NCI-H82 treated with DMSO at 0.1 percent for 48 hours (cell line): Measurements from ENCODE around the gene USP49.

ENCODE experiments used
- DNase-seq: peaks from one replicate; lab custom pipeline; 2025; ENCODE audit not compliant: unreplicated experiment; lab: John Stamatoyannopoulos, UW

The USP49 gene

DNA sequence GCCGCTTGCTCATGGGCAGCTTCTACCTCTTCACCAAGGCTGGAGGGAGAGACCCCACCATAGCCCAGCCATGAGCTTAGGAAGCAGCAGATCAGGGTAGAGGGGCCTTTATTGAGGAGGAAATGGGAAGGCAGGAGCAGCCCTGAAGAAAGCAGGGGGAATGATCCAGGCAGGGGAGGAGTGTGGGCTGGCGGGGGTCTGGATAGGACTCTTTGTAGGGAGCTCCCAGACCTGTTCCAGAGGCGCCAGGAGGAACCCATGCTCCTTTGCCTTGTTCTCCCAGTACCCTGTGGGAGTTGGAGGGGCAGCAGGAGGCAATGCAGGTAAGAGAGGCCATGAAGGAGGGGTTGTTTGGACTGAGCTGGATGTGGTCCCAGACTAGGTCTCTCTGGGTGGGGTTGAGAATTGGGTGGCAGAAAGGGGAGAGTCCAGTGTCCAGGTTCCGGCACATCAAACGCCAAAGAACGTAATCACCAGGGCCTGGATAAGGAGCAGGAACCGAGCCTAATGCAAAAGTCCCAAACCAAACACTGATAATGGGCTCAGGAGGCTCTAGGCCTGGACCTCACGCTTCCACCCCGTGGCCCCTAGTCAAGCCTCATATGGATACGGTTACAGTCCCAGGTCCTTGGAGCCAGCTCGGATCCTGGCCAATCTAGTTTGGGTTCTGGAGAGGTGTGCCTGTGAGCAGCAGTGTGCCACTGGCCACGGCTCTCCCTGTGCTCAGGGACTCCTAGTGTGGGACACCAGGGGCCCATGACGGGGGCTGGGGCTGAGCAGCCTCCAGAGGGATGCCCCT lies 135.9 kb downstream of the USP49 start:
- no peak for DNase-seq

- no peak for DNase-seq
Observed at GRCh38 chr6:41758641-41759035, 136.5 kb downstream of the USP49 start.

- DNase-seq = no peak
Observed at GRCh38 chr6:41757931-41758640, 137.1 kb downstream of the USP49 start.

DNA sequence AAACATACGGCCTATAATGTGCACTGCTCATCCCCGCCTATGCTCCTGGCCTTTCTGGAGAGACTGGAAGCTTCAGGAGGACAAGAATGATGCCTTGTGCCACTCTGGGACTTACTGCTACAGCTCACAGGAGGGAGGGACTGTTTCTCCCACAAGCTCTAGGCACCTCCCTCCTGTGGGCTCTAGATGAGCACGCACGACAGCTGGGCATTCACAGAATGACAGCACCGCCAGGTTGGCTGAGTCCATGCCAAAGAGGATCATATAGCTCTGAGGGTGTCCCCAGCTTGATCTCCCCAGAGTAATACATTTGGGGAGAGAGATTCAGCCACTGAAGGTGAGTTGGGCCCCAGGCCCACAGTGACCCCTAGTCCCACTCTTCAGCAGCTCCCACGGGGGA lies 137.9 kb downstream of the USP49 start:
- DNase-seq = no peak

DNA sequence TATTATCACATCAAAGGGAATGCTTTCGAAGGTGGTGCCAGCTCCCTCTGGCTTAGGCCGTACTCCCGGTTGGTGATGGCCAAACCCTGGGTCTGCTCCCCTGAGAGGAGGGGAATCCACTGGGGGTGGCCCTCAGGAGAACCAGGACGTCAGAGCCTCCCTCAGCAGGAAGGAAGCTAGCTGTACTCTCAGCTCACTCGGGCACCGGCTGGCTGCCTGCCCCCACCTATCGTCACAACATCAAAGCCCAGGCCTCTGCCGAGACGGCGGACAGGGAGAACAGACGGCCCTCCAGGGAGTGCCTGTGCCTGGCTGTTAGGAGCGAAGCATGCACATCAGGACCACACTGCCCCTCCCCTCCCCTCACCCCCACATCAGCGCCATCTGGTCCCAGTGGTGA lies 138.8 kb downstream of the USP49 start:
- DNase-seq = no peak

DNA sequence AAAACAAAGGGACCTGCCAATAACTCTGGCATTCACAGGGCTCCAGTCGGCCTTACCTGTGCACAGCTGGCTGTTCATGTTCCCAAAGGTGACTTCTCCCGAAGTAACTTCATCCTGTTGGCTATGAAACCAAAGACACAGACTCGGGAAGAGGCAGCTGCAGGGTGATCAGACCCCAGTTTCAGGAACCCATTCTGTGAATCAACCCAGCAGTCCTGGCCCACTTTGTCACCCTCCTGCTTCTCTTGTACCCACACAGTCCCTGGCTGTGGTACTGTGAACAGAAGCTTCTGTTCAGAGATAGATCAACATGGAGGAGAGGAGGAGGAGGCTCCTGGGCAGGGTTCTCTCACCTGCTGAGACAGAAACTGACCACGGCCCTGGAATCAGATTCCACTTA lies 139.3 kb downstream of the USP49 start:
- DNase-seq = no peak

GRCh38 chr6:41750374-41750773 lies 144.8 kb downstream of the USP49 start:
- DNase-seq = no peak

- DNase-seq = no peak
Observed at GRCh38 chr6:41748542-41748941, 146.6 kb downstream of the USP49 start.

DNA sequence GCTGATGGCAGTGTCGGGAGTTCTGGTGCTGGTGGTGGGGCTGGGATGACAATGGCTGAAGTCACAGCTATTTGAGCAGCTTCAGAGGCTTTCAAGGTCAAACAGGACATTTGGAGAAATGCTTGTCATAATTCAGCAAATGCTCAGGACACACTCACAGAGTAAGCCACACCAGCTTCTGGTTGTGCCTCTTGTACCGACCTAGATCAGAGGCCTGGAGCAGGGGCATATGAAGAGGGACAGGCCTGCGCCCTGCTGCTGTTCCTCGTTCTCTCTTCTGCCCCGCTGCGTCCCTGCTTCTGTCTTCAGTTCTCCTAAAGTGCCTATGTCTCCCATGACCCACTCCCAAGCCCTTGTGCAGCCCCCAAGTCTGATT lies 147.1 kb downstream of the USP49 start:
- DNase-seq = no peak

DNA sequence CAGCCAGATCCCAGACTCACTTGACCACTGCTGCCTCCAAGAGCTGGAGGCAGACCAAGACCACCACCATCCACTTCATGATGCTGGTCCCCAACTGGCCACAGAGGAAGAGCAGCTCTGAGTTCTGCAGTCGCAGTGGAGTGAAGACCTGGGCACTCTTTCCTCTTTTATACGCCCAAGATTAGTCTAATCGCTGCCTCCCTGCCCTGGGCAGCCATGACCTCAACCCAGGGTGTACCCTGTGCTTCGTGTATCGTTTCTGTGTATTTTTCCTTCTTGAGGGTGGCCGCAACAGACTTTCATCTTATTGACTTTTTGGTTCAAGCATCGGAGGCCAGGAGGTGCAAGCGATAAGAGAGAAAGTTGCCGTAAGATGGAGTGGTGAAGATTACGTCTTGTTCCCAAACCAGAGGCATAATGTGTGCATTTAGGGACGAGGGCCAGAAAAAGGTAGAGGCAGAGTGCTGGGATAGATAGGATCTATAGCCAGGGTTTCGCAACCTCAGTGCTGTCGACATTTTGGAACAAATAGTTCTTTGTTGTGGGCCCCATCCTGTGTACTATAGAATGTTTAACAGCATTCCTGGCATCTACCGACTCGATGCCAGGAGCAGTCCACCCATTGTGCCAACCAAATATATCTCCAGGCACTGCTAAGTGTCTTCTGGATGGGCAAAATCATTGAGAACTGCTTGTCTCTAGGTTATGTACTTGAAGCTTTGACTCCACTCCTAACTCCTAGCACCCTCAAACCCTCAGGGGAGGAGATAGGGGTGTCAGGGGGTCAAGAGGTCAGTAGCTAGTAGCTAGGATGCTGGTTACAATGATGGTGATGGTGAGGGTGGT lies 147.7 kb downstream of the USP49 start, which contains the start of gene PGC:
PGC (minus strand) TSS at position 142 of the 846 bp plus-strand sequence; CDS start at position 79, 63 bp downstream.
- DNase-seq = no peak

DNA sequence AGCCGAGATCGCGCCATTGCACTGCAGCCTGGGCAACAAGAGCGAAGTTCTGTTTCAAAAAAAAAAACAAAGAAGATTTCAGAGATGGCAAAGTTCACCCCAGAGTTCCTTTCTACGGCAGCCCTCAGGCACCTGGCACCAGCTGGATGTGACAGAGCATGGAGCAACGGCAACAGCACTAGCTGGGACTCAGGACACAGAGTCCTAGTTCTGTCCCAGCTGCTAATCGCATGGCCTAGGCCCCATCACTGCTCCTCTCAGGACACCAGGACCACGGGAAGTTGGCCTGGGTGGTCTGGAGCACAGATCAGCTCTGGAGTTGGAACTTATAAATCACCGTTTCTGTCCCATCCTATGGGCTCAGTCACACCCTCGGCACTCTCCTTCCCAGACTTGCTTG lies 149.1 kb downstream of the USP49 start:
- no peak for DNase-seq

DNA sequence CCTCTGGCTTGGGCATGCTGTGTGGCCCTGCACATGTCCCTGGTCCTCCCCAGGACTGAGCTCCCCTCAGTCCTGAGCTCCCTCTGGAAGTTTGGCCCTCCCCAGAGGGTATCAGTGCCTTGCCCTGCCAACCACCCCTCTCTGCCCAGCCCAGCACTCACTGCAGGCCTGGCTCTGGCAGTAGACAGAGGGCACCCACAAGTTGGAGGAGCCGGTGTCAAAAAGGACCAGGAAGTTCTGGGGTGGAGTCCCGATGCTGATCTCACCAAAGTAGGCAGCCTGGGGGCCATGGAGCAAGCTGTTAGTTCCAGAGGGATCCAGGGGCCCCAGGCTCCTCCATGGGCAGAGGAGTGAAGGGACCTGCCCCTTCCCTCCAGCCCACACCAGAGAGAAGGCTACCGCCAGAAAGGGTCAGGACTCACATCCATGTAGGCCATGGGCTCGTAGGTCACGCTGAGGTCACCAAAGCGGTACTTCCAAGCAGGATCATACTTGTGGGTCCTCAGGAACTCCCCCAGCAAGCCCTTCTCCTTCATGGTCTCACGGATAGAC lies 150.9 kb downstream of the USP49 start:
- DNase-seq = no peak

- DNase-seq = no peak
Observed at GRCh38 chr6:41743406-41744235, 151.6 kb downstream of the USP49 start.

- DNase-seq = no peak
Observed at GRCh38 chr6:41741625-41742490, 153.3 kb downstream of the USP49 start.

DNA sequence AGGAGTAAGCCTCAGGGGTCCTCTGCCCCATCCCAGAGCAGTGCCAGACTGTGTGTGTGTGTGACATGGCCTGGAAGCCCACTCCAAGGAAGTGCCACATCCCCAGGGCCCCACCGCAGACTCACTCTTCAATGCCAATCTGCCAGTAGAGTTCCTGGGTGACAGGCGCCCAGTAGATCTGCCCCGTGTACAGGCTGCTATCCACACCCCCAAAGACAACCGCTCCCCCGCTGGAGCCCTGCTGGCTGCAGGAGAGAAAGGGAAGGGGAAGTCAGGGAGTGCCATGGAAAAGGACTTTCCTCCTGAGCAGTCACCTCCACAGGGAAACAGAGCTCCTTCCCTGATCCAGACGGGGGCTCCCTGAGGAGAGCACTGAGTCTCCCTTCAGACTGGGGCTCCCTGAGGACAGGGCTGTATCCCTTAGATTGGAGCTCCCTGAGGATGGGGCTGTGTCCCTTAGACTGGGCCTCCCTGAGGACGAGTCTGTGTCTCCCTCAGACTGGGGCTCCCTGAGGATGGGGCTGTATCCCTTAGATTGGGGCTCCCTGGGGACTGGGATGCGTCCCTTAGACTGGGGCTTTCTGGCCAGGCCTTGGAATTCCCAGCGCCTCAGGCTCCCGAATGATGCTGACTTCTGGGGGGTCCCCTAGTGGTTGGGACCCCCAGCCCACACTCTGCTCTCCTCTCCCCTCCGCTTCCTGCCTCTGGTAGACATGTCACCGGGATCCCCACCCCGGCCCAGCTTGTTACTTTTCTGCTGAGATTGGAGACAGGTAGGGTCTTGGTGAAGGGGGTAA lies 154.6 kb downstream of the USP49 start:
- no peak for DNase-seq
